H1 (cell line): ENCODE data around the gene BTNL2.

Source experiments
- BRCA1 ChIP-seq: IDR thresholded peaks from 2 replicates; pipeline ENCODE4 v1.6.1; 2012; ENCODE audit warnings: low read depth, low read length, improper control_type of control experiment
- HDAC2 ChIP-seq, 2 experiments: fragments of 300-600 bp in 1 of 2; sonication (generic) in 1 of 2; IDR thresholded peaks; 2 replicates each; pipeline ENCODE4 v1.6.1; 2011 to 2012; ENCODE audit warnings: low read depth in 2 of 2, low read length in 2 of 2, mild to moderate bottlenecking in 2 of 2, moderate library complexity in 2 of 2, borderline replicate concordance in 1 of 2, inconsistent platforms in 1 of 2
- MAFK ChIP-seq: IDR thresholded peaks from 2 replicates; pipeline ENCODE4 v1.6.1; 2012; ENCODE audit warnings: low read depth, mild to moderate bottlenecking, improper control_type of control experiment, low read length
- POLR2A ChIP-seq, 2 experiments: IDR thresholded peaks; 1 replicate in 1 of 2; 2 replicates in 1 of 2; pipeline ENCODE4 v1.6.1; 2011; ENCODE audit warnings: low read depth in 2 of 2, low read length in 2 of 2, mild to moderate bottlenecking in 2 of 2; ENCODE audit errors: control extremely low read depth in 1 of 2
- POLR2AphosphoS5 ChIP-seq: IDR thresholded peaks from 2 replicates; pipeline ENCODE4 v1.6.1; 2011; ENCODE audit warnings: low read depth, low read length
- SP2 ChIP-seq: IDR thresholded peaks from 2 replicates; pipeline ENCODE4 v1.6.1; 2012; ENCODE audit warnings: mild to moderate bottlenecking, low read length, inconsistent platforms
- SUZ12 ChIP-seq: fragments of 200-600 bp; sonication (generic); IDR thresholded peaks from 2 replicates; pipeline ENCODE4 v1.6.1; 2012; ENCODE audit warnings: mild to moderate bottlenecking, inconsistent platforms, low read length, moderate library complexity, mixed read lengths
- TAF1 ChIP-seq: IDR thresholded peaks from 2 replicates; pipeline ENCODE4 v1.6.1; 2011; ENCODE audit warnings: mild to moderate bottlenecking, low read depth, low read length
- TEAD4 ChIP-seq: IDR thresholded peaks from 2 replicates; pipeline ENCODE4 v1.6.1; 2012; ENCODE audit warnings: low read depth, low read length, inconsistent platforms, mixed read lengths
- TF ChIP-seq, protein P1 (sequence below), 3 experiments: IDR thresholded peaks; 1 replicate in 2 of 3; 2 replicates in 1 of 3; pipeline versions ENCODE4 v1.5.1 to v1.6.1; 2011; ENCODE audit warnings: low read length in 3 of 3, mild to moderate bottlenecking in 3 of 3, inconsistent platforms in 2 of 3, low read depth in 1 of 3, moderate library complexity in 1 of 3; ENCODE audit not compliant: insufficient read depth in 1 of 3; ENCODE audit errors: control extremely low read depth in 1 of 3

DNA sequence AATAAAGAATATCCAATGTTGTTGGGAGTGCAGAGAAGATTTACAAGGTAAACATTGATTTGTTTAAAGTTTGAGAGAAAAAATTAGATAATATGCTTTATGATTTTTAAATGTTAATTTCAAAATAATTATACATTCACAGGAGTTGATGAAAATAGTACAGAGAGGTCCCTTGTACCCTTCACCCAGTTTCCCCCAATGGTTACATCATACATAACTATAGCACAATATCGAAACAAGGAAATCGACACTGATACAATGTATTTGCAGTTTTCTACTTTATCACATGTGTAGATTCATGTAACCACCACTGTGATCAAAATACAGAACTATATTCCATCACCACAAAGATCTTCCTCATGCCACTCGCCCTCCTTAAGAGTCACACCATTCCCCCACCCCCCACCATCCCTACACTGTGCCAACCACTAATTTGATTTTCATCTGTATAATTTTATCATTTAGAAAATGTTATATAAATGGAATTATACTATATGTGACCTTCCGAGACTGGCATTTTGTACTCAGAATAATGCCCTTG, 21.0 kb upstream of the BTNL2 start:
- TF ChIP-seq POLR2A (IDR thresholded peaks at IDR 0.05; ENCODE audit: control extremely low read depth in 1 of 2, low read depth in 2 of 2, low read length in 2 of 2) (no peak), TAF1 (no peak), TEAD4 (no peak), MAFK (no peak), HDAC2 (IDR thresholded peaks at IDR 0.05; ENCODE audit: borderline replicate concordance in 1 of 2, low read depth in 2 of 2, low read length in 2 of 2) (no peak), BRCA1 (no peak), SP2 (no peak), SUZ12 (no peak), POLR2AphosphoS5 (no peak)
- TF ChIP-seq, protein P1, sequence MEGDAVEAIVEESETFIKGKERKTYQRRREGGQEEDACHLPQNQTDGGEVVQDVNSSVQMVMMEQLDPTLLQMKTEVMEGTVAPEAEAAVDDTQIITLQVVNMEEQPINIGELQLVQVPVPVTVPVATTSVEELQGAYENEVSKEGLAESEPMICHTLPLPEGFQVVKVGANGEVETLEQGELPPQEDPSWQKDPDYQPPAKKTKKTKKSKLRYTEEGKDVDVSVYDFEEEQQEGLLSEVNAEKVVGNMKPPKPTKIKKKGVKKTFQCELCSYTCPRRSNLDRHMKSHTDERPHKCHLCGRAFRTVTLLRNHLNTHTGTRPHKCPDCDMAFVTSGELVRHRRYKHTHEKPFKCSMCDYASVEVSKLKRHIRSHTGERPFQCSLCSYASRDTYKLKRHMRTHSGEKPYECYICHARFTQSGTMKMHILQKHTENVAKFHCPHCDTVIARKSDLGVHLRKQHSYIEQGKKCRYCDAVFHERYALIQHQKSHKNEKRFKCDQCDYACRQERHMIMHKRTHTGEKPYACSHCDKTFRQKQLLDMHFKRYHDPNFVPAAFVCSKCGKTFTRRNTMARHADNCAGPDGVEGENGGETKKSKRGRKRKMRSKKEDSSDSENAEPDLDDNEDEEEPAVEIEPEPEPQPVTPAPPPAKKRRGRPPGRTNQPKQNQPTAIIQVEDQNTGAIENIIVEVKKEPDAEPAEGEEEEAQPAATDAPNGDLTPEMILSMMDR (IDR thresholded peaks at IDR 0.05; ENCODE audit: control extremely low read depth in 1 of 3, insufficient read depth in 1 of 3, low read depth in 1 of 3, low read length in 3 of 3) = no peak
